Fibroblast of lung (primary cell): ENCODE data around the gene ADAM33. TPM values are rescaled to one million over a fixed set of nuclear protein-coding genes. Genes with fewer than 3 reads are reported as not detected.
A peak's percentile ranks its signal among the peaks of the same experiment; 100 is the strongest.

ENCODE experiments used
- DNase-seq, 2 donors: peaks; one replicate each; pipeline versions ENCODE4 v3.0.0 to v3.0.0-alpha.2; 2010; ENCODE audit warnings: low read depth in 2 of 2
- H2AFZ ChIP-seq: 2 replicates; pipeline ENCODE4 v1.5.1; 2012; ENCODE audit warnings: low read length, control low read depth, inconsistent platforms
- H3K27ac ChIP-seq: 2 replicates; pipeline ENCODE4 v1.5.1; 2011; ENCODE audit warnings: low read length, control low read depth; ENCODE audit not compliant: insufficient read depth
- H3K27me3 ChIP-seq: 2 replicates; pipeline ENCODE4 v1.5.1; 2011; ENCODE audit warnings: mild to moderate bottlenecking, low read length; ENCODE audit not compliant: control insufficient read depth, insufficient read depth
- H3K36me3 ChIP-seq: 2 replicates; pipeline ENCODE4 v1.5.1; 2011; ENCODE audit warnings: low read length; ENCODE audit not compliant: control insufficient read depth, insufficient read depth
- H3K4me1 ChIP-seq: 2 replicates; pipeline ENCODE4 v1.5.1; 2011; ENCODE audit warnings: low read length; ENCODE audit not compliant: control insufficient read depth, insufficient read depth; ENCODE audit errors: extremely low read depth
- H3K4me2 ChIP-seq: 2 replicates; pipeline ENCODE4 v1.5.1; 2011; ENCODE audit warnings: low read length, control low read depth; ENCODE audit not compliant: insufficient read depth; ENCODE audit errors: extremely low read depth
- H3K4me3 ChIP-seq, 4 experiments: fragments of 200-600 bp in 1 of 4; sonication (generic) in 1 of 4; replicated peaks in 1 of 4; 2 replicates each; pipeline ENCODE4 v1.5.1; 2011 to 2016; ENCODE audit warnings: low read length in 4 of 4, low read depth in 3 of 4, mild to moderate bottlenecking in 3 of 4, control low read depth in 2 of 4, inconsistent platforms in 1 of 4, mixed read lengths in 1 of 4; ENCODE audit not compliant: insufficient read depth in 1 of 4; ENCODE audit errors: control extremely low read depth in 1 of 4
- H3K79me2 ChIP-seq: 2 replicates; pipeline ENCODE4 v1.5.1; 2012; ENCODE audit warnings: mild to moderate bottlenecking, low read length, inconsistent platforms; ENCODE audit not compliant: control insufficient read depth, insufficient read depth
- H3K9ac ChIP-seq: 2 replicates; pipeline ENCODE4 v1.5.1; 2011; ENCODE audit warnings: mild to moderate bottlenecking, low read length, control low read depth; ENCODE audit not compliant: insufficient read depth
- H3K9me3 ChIP-seq: 2 replicates; pipeline ENCODE4 v1.5.1; 2012; ENCODE audit warnings: low read depth, low read length; ENCODE audit not compliant: control insufficient read depth, insufficient read depth
- H4K20me1 ChIP-seq: 2 replicates; pipeline ENCODE4 v1.5.1; 2011; ENCODE audit warnings: low read length; ENCODE audit not compliant: control insufficient read depth, insufficient read depth; ENCODE audit errors: extremely low read depth
- CTCF ChIP-seq, 2 donors: IDR thresholded peaks in 1 of 2; conservative IDR thresholded peaks in 1 of 2; 1 replicate in 1 of 2; 2 replicates in 1 of 2; pipeline ENCODE4 v1.5.1; 2011 to 2012; ENCODE audit warnings: low read length in 2 of 2, control low read depth in 1 of 2, inconsistent platforms in 1 of 2, low read depth in 1 of 2, mild to moderate bottlenecking in 1 of 2
- EZH2 ChIP-seq: IDR thresholded peaks from 2 replicates; pipeline ENCODE4 v1.5.1; 2012; ENCODE audit warnings: low read length, control low read depth, mild to moderate bottlenecking; ENCODE audit errors: missing control alignments
- polyA plus RNA-seq, 2 donors: library from polyadenylated mRNA; depleted of rRNA in 1 of 2; stranded (reverse) in 1 of 2; unstranded in 1 of 2; fragments of >200 nt; gene quantifications; 2 replicates each; pipeline ENCODE4 v1.2.1, GENCODE V29; 2011 to 2012; ENCODE audit warnings: missing spikeins in 1 of 2
- total RNA-seq: library from RNA; depleted of rRNA; stranded (reverse); fragments of >200 nt; gene quantifications from 2 replicates; pipeline ENCODE4 v1.2.1, GENCODE V29; 2014

Gene ADAM33
- total and polyA plus RNA-seq, 2 donors (not counting 1 experiment from before 2014, with no cell fraction given), result 29.4 to 67.9 TPM

GRCh38 chr20:3728354-3728753, 46.5 kb upstream of the ADAM33 start:
- no peaks in the 10 kb centered on the region for H3K9me3 ChIP-seq
- H3K4me1 ChIP-seq, result peaks cover 4% of the 10 kb centered on the region
- TF ChIP-seq EZH2 (no peak), CTCF (conservative IDR thresholded peaks at IDR 0.05 in 1 of 2, IDR thresholded peaks at IDR 0.05 in 1 of 2; ENCODE audit: low read depth in 1 of 2, low read length in 2 of 2) (no peak)
- H3K27ac ChIP-seq, result no peak overlapping the region
- no peak overlapping the region for H3K9ac ChIP-seq
- H2AFZ ChIP-seq, result no peak overlapping the region
- peaks cover 24% of the 10 kb centered on the region for H3K27me3 ChIP-seq
- H4K20me1 ChIP-seq, result no peaks in the 10 kb centered on the region
- no peak for DNase-seq
- H3K4me2 ChIP-seq, result no peak overlapping the region
- H3K4me3 ChIP-seq, result no peak overlapping the region
- no peaks in the 10 kb centered on the region for H3K36me3 ChIP-seq
- H3K79me2 ChIP-seq, result no peaks in the 10 kb centered on the region

- Histone ChIP-seq H4K20me1 (no peaks in the 10 kb centered on the region), H3K79me2 (no peaks in the 10 kb centered on the region), H3K4me2 (peak overlapping the region; percentile 80), H3K27ac (no peak overlapping the region), H3K9me3 (no peaks in the 10 kb centered on the region), H3K9ac (no peak overlapping the region), H3K4me3 (peak overlapping the region; percentile 1 to 35 (median 22)), H3K27me3 (peaks cover 18% of the 10 kb centered on the region), H3K36me3 (no peaks in the 10 kb centered on the region), H2AFZ (peak overlapping the region; percentile 44), H3K4me1 (peaks cover 4% of the 10 kb centered on the region)
- peak; percentile 48 to 66 for DNase-seq
- no peak for TF ChIP-seq EZH2
- TF ChIP-seq CTCF (conservative IDR thresholded peaks at IDR 0.05 in 1 of 2, IDR thresholded peaks at IDR 0.05 in 1 of 2; ENCODE audit: low read depth in 1 of 2, low read length in 2 of 2), result no peak
Observed at GRCh38 chr20:3727401-3728021, 45.7 kb upstream of the ADAM33 start.

GRCh38 chr20:3724356-3724755, 42.5 kb upstream of the ADAM33 start:
- H3K27ac ChIP-seq, result no peak overlapping the region
- H3K4me1 ChIP-seq, result peaks cover 4% of the 10 kb centered on the region
- TF ChIP-seq EZH2, result no peak
- TF ChIP-seq CTCF (conservative IDR thresholded peaks at IDR 0.05 in 1 of 2, IDR thresholded peaks at IDR 0.05 in 1 of 2; ENCODE audit: low read depth in 1 of 2, low read length in 2 of 2), result no peak
- no peaks in the 10 kb centered on the region for H4K20me1 ChIP-seq
- peaks cover 14% of the 10 kb centered on the region for H3K27me3 ChIP-seq
- no peak for DNase-seq
- H3K79me2 ChIP-seq, result no peaks in the 10 kb centered on the region
- no peak overlapping the region for H3K4me3 ChIP-seq
- no peaks in the 10 kb centered on the region for H3K9me3 ChIP-seq
- no peak overlapping the region for H2AFZ ChIP-seq
- H3K9ac ChIP-seq, result no peak overlapping the region
- H3K4me2 ChIP-seq, result no peak overlapping the region
- no peaks in the 10 kb centered on the region for H3K36me3 ChIP-seq
